ENCODE measurements around the gene PTPN7. TPM values are rescaled to one million over a fixed set of nuclear protein-coding genes. Genes with fewer than 3 reads are reported as not detected.

The PTPN7 gene
- total RNA-seq, 1 experiment from 2014 or later = not detected

- Histone ChIP-seq H3K9me3 (ENCODE audit: low read length) (no peaks in the 10 kb centered on the region), H4K20me1 (ENCODE audit: low read length) (no peaks in the 10 kb centered on the region), H3F3A (ENCODE audit: low read length, unreplicated experiment) (no peaks in the 10 kb centered on the region), H3K79me2 (ENCODE audit: low read length) (no peaks in the 10 kb centered on the region), H3K4me3 (ENCODE audit: low read length) (no peak overlapping the region), H3K27me3 (ENCODE audit: low read length) (no peaks in the 10 kb centered on the region), H3K4me1 (ENCODE audit: insufficient read depth, low read length) (no peaks in the 10 kb centered on the region), H3K4me2 (ENCODE audit: low read length) (no peak overlapping the region), H3K9ac (ENCODE audit: low read length) (no peak overlapping the region), H2AFZ (ENCODE audit: low read length) (no peak overlapping the region), H3K36me3 (ENCODE audit: low read depth, low read length) (no peaks in the 10 kb centered on the region), H3K27ac (ENCODE audit: low read length) (no peak overlapping the region), H3K9me2 (replicated peaks; ENCODE audit: low read length) (no peaks in the 10 kb centered on the region)
- no TSS peak for BruUV-seq (replicated peaks)
- intact Hi-C loops (cut with micrococcal nuclease) = no loop called here
- DNase-seq (no peak), ATAC-seq (no peak)
- ChIA-PET POLR2A (ENCODE audit: unreplicated experiment) (no interaction called here), CTCF (no interaction called here)
- TF ChIP-seq CTCF (conservative IDR thresholded peaks at IDR 0.05; ENCODE audit: low read depth, low read length) (no peak), EZH2phosphoT487 (IDR thresholded peaks at IDR 0.05; ENCODE audit: borderline replicate concordance, low read length) (no peak), EZH2 (IDR thresholded peaks at IDR 0.05; ENCODE audit: low read length, unreplicated experiment) (no peak)
Measured at GRCh38 chr1:202179828-202180750, 19.7 kb upstream of the PTPN7 start.

GRCh38 chr1:202176949-202177927, 16.8 kb upstream of the PTPN7 start:
- Histone ChIP-seq H3K36me3 (ENCODE audit: low read depth, low read length) (no peaks in the 10 kb centered on the region), H3K79me2 (ENCODE audit: low read length) (no peaks in the 10 kb centered on the region), H4K20me1 (ENCODE audit: low read length) (no peaks in the 10 kb centered on the region), H3K4me1 (ENCODE audit: insufficient read depth, low read length) (no peaks in the 10 kb centered on the region), H3K27ac (ENCODE audit: low read length) (no peak overlapping the region), H3K27me3 (ENCODE audit: low read length) (no peaks in the 10 kb centered on the region), H3K4me2 (ENCODE audit: low read length) (no peak overlapping the region), H2AFZ (ENCODE audit: low read length) (no peak overlapping the region), H3K9ac (ENCODE audit: low read length) (no peak overlapping the region), H3K9me2 (replicated peaks; ENCODE audit: low read length) (no peaks in the 10 kb centered on the region), H3F3A (ENCODE audit: low read length, unreplicated experiment) (no peaks in the 10 kb centered on the region), H3K4me3 (ENCODE audit: low read length) (no peak overlapping the region), H3K9me3 (ENCODE audit: low read length) (no peaks in the 10 kb centered on the region)
- CTCF ChIA-PET = no interaction called here
- no peak for DNase-seq
- intact Hi-C loops (cut with micrococcal nuclease) = no loop called here
- TF ChIP-seq CTCF (conservative IDR thresholded peaks at IDR 0.05; ENCODE audit: low read depth, low read length) = no peak
- TF ChIP-seq EZH2phosphoT487 (IDR thresholded peaks at IDR 0.05; ENCODE audit: borderline replicate concordance, low read length) = no peak
- no peak for TF ChIP-seq EZH2 (IDR thresholded peaks at IDR 0.05; ENCODE audit: low read length, unreplicated experiment)
- no TSS peak for BruUV-seq (replicated peaks)
- ATAC-seq = no peak
- POLR2A ChIA-PET (ENCODE audit: unreplicated experiment) = no interaction called here

Data from PC-3 (cell line).